CD4-positive, alpha-beta memory T cell (primary cell): ENCODE data around the gene CMIP. TPM values are rescaled to one million over a fixed set of nuclear protein-coding genes. Genes with fewer than 3 reads are reported as not detected.

Experiments
- CTCF ChIA-PET: fragments of 350-600 bp; sonication (Branson Sonifier 250); formaldehyde crosslinking; loops from one replicate; lab custom pipeline; 2021; ENCODE audit warnings: inconsistent platforms; ENCODE audit not compliant: partially characterized antibody; lab: Charles Lee
- POLR2A ChIA-PET: fragments of 350-600 bp; sonication (Branson Sonifier 250); formaldehyde crosslinking; loops from one replicate; lab custom pipeline; 2021; ENCODE audit not compliant: partially characterized antibody; lab: Charles Lee
- DNase-seq, 5 donors: peaks; one replicate each; pipeline versions ENCODE4 v3.0.0 to v3.0.0-alpha.2; 2020 to 2022; ENCODE audit warnings: mixed read lengths in 1 of 5
- H3K27ac ChIP-seq: one replicate; pipeline ENCODE4 v1.7.0; 2013; ENCODE audit warnings: low read depth, low read length
- H3K27me3 ChIP-seq: 2 replicates; pipeline ENCODE4 v1.7.0; 2013; ENCODE audit warnings: mild to moderate bottlenecking, low read length, moderate library complexity; ENCODE audit not compliant: insufficient read depth
- H3K36me3 ChIP-seq: 2 replicates; pipeline ENCODE4 v1.7.0; 2013; ENCODE audit warnings: mild to moderate bottlenecking, low read length, moderate library complexity; ENCODE audit not compliant: insufficient read depth
- H3K4me1 ChIP-seq: 2 replicates; pipeline ENCODE4 v1.7.0; 2013; ENCODE audit warnings: mild to moderate bottlenecking, low read length, moderate library complexity; ENCODE audit not compliant: insufficient read depth
- H3K4me3 ChIP-seq, 2 donors: one replicate each; pipeline ENCODE4 v1.7.0; 2013; ENCODE audit warnings: low read length in 2 of 2, mild to moderate bottlenecking in 1 of 2
- H3K9me3 ChIP-seq, 2 donors: one replicate each; pipeline ENCODE4 v1.7.0; 2013; ENCODE audit warnings: low read length in 2 of 2, control low read depth in 1 of 2; ENCODE audit not compliant: control insufficient read depth in 1 of 2
- H3K27ac Mint-ChIP-seq, 7 donors: one replicate each; pipeline ENCODE4 v1.8.0; 2020 to 2021; ENCODE audit warnings: mixed read lengths in 7 of 7, mild to moderate bottlenecking in 6 of 7, inconsistent platforms in 3 of 7, moderate library complexity in 3 of 7
- H3K27me3 Mint-ChIP-seq, 2 donors: one replicate each; pipeline ENCODE4 v1.8.0; 2020 to 2021; ENCODE audit warnings: mixed read lengths in 2 of 2
- H3K36me3 Mint-ChIP-seq, 2 donors: one replicate each; pipeline ENCODE4 v1.8.0; 2020 to 2021; ENCODE audit warnings: mixed read lengths in 2 of 2, inconsistent platforms in 1 of 2, mild to moderate bottlenecking in 1 of 2
- H3K4me1 Mint-ChIP-seq, 4 donors: one replicate each; pipeline ENCODE4 v1.8.0; 2020 to 2021; ENCODE audit warnings: mixed read lengths in 4 of 4, mild to moderate bottlenecking in 1 of 4
- H3K4me3 Mint-ChIP-seq, 8 donors: one replicate each; pipeline ENCODE4 v1.8.0; 2020 to 2021; ENCODE audit warnings: mixed read lengths in 8 of 8, mild to moderate bottlenecking in 7 of 8, moderate library complexity in 6 of 8, inconsistent platforms in 3 of 8
- H3K9me3 Mint-ChIP-seq, 8 donors: one replicate each; pipeline ENCODE4 v1.8.0; 2020 to 2021; ENCODE audit warnings: mixed read lengths in 8 of 8, mild to moderate bottlenecking in 5 of 8, inconsistent platforms in 3 of 8, moderate library complexity in 1 of 8
- intact Hi-C: fragments of 100-400 bp; cut with micrococcal nuclease; formaldehyde crosslinking; loops from one replicate; pipeline ENCODE4 v1.15.1; 2023
- polyA plus RNA-seq, 2 donors: library from polyadenylated mRNA; unstranded; fragments of 300-500 nt; fragmentation: Illumina TruSeq; gene quantifications; one replicate each; pipeline ENCODE4 v1.2.3, GENCODE V29; 2021
- total RNA-seq, 2 experiments: library from RNA; stranded (reverse); gene quantifications; one replicate each; pipeline ENCODE4 v1.2.3, GENCODE V29; 2021

CMIP gene
- total and polyA plus RNA-seq, 4 experiments from 2014 or later, result 0.84 to 36.4 (median 33.2) TPM; not detected in 1

DNA sequence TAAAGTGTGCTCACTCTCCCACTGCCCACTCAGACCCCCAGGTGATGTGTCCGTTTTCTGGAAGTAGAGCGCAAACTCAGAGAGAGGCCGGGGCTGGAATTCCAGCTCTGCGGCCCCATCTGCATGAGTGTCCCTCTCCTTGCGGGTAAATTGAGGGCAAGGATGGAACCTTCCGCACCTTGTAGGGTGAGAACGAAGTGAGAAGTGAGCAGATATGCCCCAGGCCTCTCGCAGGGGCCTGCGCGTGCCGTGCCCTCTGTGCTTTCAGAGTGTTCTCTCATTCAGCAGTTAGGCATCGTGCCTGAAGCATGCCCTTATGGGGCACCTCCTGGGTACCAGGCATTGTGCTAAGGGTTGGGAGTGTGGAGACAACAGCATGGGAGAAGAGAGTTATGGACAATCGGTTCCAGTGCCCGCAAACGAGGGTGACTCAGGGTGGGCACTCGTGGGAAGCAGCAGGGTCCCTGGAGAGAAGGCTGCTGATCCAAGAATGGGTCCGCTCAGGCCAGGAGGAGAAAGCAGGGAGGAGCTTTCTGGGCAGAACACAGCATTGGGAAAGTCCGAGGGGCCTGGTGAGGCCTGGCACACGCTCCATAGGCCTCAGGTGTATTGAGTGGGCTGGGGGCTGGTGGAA lies 23.8 kb downstream of the CMIP start:
- Histone ChIP-seq H3K4me3 (no peak overlapping the region), H3K27me3 (no peaks in the 10 kb centered on the region), H3K4me1 (peaks cover 78% of the 10 kb centered on the region), H3K9me3 (no peaks in the 10 kb centered on the region), H3K36me3 (no peaks in the 10 kb centered on the region), H3K27ac (peak overlapping the region; percentile 48)
- Mint-ChIP-seq H3K4me3 (peak overlapping the region in 4 of 8 donors; percentile 30 to 60 (median 39)), H3K27ac (peak overlapping the region; percentile 43 to 96 (median 93)), H3K36me3 (peaks cover 0 to 4% of the 10 kb centered on the region in 2 donors), H3K27me3 (no peaks in the 10 kb centered on the region), H3K4me1 (peaks cover 55 to 92% (median 75%) of the 10 kb centered on the region in 4 donors), H3K9me3 (no peaks in the 10 kb centered on the region)
- intact Hi-C loops, result no loop called here
- ChIA-PET CTCF (interaction anchor here (2.3 kb wide), 1 partner anchor 154 kb away, joined by 7 read pairs; no protein-coding TSS in a partner anchor), POLR2A (interaction anchor here (1.1 to 3.3 kb wide), 4 partner anchors 16 to 246 kb away, joined by 4 to 42 read pairs (median 6); partner anchors contain the start of gene CMIP)
- DNase-seq, result no peak

DNA sequence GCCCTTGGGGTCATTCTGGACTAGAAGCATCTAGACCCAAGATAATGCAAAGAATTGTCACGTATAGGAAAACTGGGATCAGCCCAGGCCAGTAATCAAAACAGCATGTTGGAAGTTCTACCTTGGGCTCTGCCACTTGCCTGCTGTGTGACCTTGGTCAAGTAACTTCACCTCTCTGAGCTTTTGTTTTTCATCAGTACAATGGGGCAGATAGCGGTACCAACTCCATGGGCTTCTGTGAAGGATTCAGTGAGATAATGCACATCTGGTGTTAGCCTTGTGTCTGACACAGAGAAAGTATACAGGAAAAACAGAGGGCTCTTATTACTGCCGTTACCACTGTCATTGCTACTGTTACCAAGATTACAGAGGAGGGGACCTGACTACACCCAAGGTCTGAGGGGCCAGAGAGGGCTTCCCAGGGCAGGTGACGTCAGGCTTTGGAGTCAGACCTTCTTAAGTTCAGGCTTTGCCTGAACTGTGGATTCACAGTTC lies 24.6 kb downstream of the CMIP start:
- Histone ChIP-seq H3K9me3 (no peaks in the 10 kb centered on the region), H3K4me1 (peaks cover 84% of the 10 kb centered on the region), H3K36me3 (no peaks in the 10 kb centered on the region), H3K4me3 (no peak overlapping the region), H3K27me3 (no peaks in the 10 kb centered on the region), H3K27ac (peak overlapping the region; percentile 48)
- H3K9me3 Mint-ChIP-seq, result no peaks in the 10 kb centered on the region
- H3K4me1 Mint-ChIP-seq, result peaks cover 54 to 86% (median 72%) of the 10 kb centered on the region in 4 donors
- no peaks in the 10 kb centered on the region for H3K27me3 Mint-ChIP-seq
- H3K4me3 Mint-ChIP-seq, result peak overlapping the region in 7 of 8 donors; percentile 76 to 88 (median 80)
- ChIA-PET CTCF (interaction anchor here (1.5 to 2.3 kb wide), 3 partner anchors 23 to 153 kb away, joined by 4 to 7 read pairs (median 7); no protein-coding TSS in a partner anchor), POLR2A (interaction anchor here (0.8 to 3.3 kb wide), 19 partner anchors 10 to 260 kb away, joined by 3 to 42 read pairs (median 5); partner anchors contain the start of gene CMIP)
- H3K36me3 Mint-ChIP-seq, result peaks cover 0 to 4% of the 10 kb centered on the region in 2 donors
- intact Hi-C loops, result no loop called here
- peak in 1 of 5 donors; percentile 6 for DNase-seq
- peak overlapping the region; percentile 88 to 97 (median 94) for H3K27ac Mint-ChIP-seq

DNA sequence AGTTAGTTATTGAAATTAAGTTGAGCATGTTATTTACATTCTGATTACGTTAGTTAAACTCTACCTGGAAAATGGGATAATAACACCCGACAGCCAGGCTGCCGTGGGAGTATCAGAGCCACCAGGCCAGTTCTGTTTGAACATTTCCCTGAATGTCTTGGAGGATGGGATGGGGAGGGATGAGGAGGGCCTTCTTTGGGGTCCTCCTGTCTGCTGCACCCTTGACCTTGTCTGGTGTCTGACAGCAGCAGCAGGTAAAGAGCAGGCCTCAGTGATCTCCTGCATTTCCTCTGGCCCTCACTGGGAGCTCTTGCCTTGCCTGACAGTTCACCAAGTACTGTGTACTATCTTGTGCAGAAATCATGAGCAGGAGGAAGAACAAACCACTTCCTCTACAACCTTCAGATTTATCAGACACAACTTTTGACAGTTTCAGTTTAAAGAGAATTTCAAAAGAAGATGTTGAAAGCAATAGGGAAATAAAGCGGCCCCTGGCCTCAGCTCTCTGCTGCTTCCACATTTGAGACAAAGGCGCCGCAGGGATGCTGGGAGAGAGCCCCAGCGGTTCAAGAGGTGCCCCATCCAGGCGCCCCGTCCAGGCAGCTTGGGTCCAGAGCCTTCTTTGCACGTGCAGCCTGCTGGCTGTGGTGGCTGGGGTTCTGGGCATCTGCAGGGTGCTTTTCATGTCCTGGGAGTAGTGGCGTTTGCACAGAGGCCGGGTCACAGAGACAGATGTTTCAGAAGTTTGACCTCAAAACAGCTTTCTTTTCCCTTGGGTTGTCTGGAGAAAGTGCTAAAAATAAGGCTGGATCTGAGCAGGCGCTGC lies 25.3 kb downstream of the CMIP start:
- CTCF ChIA-PET, result interaction anchor here (0.8 to 2.3 kb wide), 7 partner anchors 9 to 152 kb away, joined by 3 to 7 read pairs (median 3); no protein-coding TSS in a partner anchor
- POLR2A ChIA-PET, result interaction anchor here (0.8 to 3.3 kb wide), 21 partner anchors 9 to 260 kb away, joined by 3 to 42 read pairs (median 4); partner anchors contain the start of genes CMIP and GAN
- Mint-ChIP-seq H3K36me3 (peaks cover 0 to 3% of the 10 kb centered on the region in 2 donors), H3K4me1 (peaks cover 47 to 80% (median 67%) of the 10 kb centered on the region in 4 donors), H3K27me3 (no peaks in the 10 kb centered on the region), H3K4me3 (peak overlapping the region; percentile 76 to 88 (median 80)), H3K27ac (peak overlapping the region; percentile 88 to 97 (median 94)), H3K9me3 (no peaks in the 10 kb centered on the region)
- Histone ChIP-seq H3K27ac (peak overlapping the region; percentile 48), H3K9me3 (no peaks in the 10 kb centered on the region), H3K27me3 (no peaks in the 10 kb centered on the region), H3K36me3 (no peaks in the 10 kb centered on the region), H3K4me1 (peaks cover 81% of the 10 kb centered on the region), H3K4me3 (peak overlapping the region in 1 of 2 donors; percentile 48)
- intact Hi-C loops, result loop anchor here (2.0 to 5.0 kb wide), 2 partner anchors 23 to 52 kb away; no protein-coding TSS in a partner anchor
- DNase-seq, result peak; percentile 56 to 76 (median 70)

DNA sequence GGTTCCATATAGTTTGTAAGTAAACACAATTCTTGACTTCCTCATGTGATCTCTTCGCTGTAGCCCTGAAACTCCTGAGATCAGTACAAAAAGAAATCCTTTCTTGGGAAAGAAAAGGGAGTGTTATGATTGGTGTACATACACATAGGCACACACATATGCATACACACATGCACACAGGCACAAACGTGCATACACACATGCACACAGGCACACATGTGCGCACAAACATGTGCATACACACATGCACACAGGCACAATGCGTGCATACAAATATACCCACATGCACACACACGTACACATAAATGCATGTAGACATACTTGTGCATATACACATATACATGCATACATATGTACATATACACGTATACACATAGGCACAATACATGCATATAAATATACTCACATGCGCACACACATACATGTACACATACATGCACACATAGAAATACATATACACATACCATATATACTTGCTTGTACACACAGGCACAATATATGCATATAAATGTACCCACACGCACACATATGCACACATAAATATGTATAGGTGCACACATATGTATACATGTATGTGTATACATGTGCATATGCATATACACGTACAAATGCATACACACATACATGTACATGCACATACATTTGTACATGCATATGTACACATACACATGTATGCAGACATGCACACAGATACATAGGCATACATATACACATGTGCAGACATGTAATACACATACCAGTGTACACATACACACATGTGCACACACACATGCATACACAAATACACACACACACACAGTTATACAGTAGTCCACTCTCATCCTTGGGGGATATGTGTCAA lies 26.4 kb downstream of the CMIP start:
- Mint-ChIP-seq H3K36me3 (peaks cover 2 to 6% of the 10 kb centered on the region in 2 donors), H3K27me3 (no peaks in the 10 kb centered on the region), H3K9me3 (no peaks in the 10 kb centered on the region), H3K4me3 (peak overlapping the region in 7 of 8 donors; percentile 76 to 88 (median 80)), H3K4me1 (peaks cover 51 to 81% (median 70%) of the 10 kb centered on the region in 4 donors), H3K27ac (peak overlapping the region; percentile 88 to 97 (median 94))
- peak overlapping the region in 1 of 2 donors; percentile 48 for H3K4me3 ChIP-seq
- ChIA-PET POLR2A (interaction anchor here (0.6 to 3.3 kb wide), 11 partner anchors 14 to 248 kb away, joined by 3 to 42 read pairs (median 5); partner anchors contain the start of gene CMIP), CTCF (interaction anchor here (0.8 to 2.3 kb wide), 6 partner anchors 8 to 151 kb away, joined by 3 to 7 read pairs (median 4); no protein-coding TSS in a partner anchor)
- no peak for DNase-seq
- H3K9me3 ChIP-seq, result no peaks in the 10 kb centered on the region
- H3K27ac ChIP-seq, result peak overlapping the region; percentile 48
- H3K27me3 ChIP-seq, result no peaks in the 10 kb centered on the region
- intact Hi-C loops, result loop anchor here (2.0 to 5.0 kb wide), 2 partner anchors 24 to 51 kb away; no protein-coding TSS in a partner anchor
- peaks cover 74% of the 10 kb centered on the region for H3K4me1 ChIP-seq
- H3K36me3 ChIP-seq, result no peaks in the 10 kb centered on the region

DNA sequence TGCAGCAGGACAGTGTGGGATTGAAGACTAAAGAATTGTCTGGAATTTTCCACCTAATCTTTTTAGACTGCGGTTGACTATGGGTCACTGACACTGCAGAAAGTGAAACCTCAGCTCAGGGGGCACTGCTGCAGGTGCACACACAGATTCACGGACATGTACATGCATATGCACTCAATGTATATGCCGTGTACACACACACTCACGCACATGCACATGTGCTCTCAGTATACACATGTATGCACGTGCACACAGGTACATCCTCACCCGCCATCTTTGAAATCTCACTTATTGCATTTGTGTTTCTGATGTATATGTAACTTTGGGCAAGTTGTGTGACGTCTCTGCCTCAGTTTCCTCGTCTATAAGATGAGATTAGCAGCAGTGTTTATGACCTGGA lies 27.3 kb downstream of the CMIP start:
- Mint-ChIP-seq H3K27ac (peak overlapping the region; percentile 34 to 88 (median 60)), H3K9me3 (no peaks in the 10 kb centered on the region), H3K27me3 (no peaks in the 10 kb centered on the region), H3K4me1 (peaks cover 53 to 81% (median 71%) of the 10 kb centered on the region in 4 donors), H3K4me3 (peak overlapping the region in 1 of 8 donors; percentile 30), H3K36me3 (peaks cover 7 to 12% of the 10 kb centered on the region in 2 donors)
- Histone ChIP-seq H3K4me3 (no peak overlapping the region), H3K4me1 (peaks cover 77% of the 10 kb centered on the region), H3K27me3 (no peaks in the 10 kb centered on the region), H3K27ac (no peak overlapping the region), H3K36me3 (no peaks in the 10 kb centered on the region), H3K9me3 (no peaks in the 10 kb centered on the region)
- POLR2A ChIA-PET, result interaction anchor here (0.6 to 1.2 kb wide), 3 partner anchors 14 to 247 kb away, joined by 3 to 4 read pairs (median 3); partner anchors contain the start of gene CMIP
- intact Hi-C loops, result loop anchor here (2.0 to 5.0 kb wide), 2 partner anchors 25 to 50 kb away; no protein-coding TSS in a partner anchor
- DNase-seq, result no peak
- CTCF ChIA-PET, result interaction anchor here (1.3 kb wide), 1 partner anchor 68 kb away, joined by 3 read pairs; no protein-coding TSS in a partner anchor

DNA sequence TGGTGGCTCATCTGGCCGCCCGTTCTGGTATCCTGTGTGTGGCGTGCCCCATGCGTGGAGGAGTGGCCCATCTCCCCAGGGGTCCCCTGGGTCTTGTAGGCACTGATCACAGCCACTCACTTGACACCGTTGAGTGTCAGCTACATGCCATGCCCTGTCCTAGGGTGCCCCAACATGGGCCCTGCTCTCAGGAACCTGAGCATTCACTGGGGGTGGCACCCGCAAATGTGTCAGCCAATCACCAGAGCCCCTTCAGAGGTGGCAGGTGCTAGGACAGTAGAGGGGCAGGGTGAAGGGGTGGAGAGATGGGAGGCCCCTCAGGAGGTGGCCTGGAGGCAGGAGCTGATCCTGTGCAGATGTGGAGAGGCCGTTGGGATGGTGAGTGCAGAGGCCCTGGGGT lies 27.8 kb downstream of the CMIP start:
- Mint-ChIP-seq H3K9me3 (no peaks in the 10 kb centered on the region), H3K36me3 (peaks cover 7 to 12% of the 10 kb centered on the region in 2 donors), H3K27ac (peak overlapping the region in 6 of 7 donors; percentile 42 to 88 (median 67)), H3K4me3 (no peak overlapping the region), H3K27me3 (no peaks in the 10 kb centered on the region), H3K4me1 (peaks cover 56 to 83% (median 75%) of the 10 kb centered on the region in 4 donors)
- no peak for DNase-seq
- no peaks in the 10 kb centered on the region for H3K27me3 ChIP-seq
- no peaks in the 10 kb centered on the region for H3K36me3 ChIP-seq
- intact Hi-C loops, result loop anchor here (5.0 kb wide), 1 partner anchor 50 kb away; no protein-coding TSS in a partner anchor
- no peaks in the 10 kb centered on the region for H3K9me3 ChIP-seq
- H3K4me3 ChIP-seq, result no peak overlapping the region
- H3K27ac ChIP-seq, result no peak overlapping the region
- CTCF ChIA-PET, result interaction anchor here (1.3 kb wide), 1 partner anchor 69 kb away, joined by 3 read pairs; no protein-coding TSS in a partner anchor
- POLR2A ChIA-PET, result interaction anchor here (0.8 to 1.2 kb wide), 3 partner anchors 21 to 246 kb away, joined by 3 to 4 read pairs (median 3); partner anchors contain the start of gene CMIP
- peaks cover 79% of the 10 kb centered on the region for H3K4me1 ChIP-seq
